HG03571 (cell line): ENCODE measurements around the gene TBCB.
"Not testable (repeated sequence)": the region's sequence is repeated elsewhere in the genome, so short reads cannot be mapped to it uniquely, and the experiment has no call there.

ENCODE experiments used
- ATAC-seq: cut with Tn5 transposase; IDR thresholded peaks from one replicate; pipeline ENCODE4 v1.9.1; 2021; ENCODE audit not compliant: unreplicated experiment

The TBCB gene

DNA sequence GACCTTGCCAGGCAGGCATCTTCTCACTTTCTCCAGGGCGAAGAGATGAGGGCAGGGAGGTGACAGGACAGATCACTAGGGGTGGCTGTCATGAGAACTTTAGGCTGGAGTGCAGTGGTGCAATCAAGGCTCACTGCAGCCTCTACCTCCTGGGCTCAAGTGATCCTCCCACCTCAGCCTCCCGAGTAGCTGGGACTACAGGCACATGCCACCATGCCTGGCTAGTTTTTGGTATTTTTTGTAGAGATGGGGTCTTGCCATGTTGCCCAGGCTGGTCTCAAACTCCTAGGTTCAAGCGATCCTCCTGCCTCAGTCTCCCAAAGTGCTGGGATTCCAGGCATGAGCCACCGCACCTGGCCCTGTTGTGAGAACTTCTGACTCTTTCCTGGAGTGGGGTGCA lies 19.6 kb downstream of the TBCB start:
- ATAC-seq = not testable (repeated sequence)

DNA sequence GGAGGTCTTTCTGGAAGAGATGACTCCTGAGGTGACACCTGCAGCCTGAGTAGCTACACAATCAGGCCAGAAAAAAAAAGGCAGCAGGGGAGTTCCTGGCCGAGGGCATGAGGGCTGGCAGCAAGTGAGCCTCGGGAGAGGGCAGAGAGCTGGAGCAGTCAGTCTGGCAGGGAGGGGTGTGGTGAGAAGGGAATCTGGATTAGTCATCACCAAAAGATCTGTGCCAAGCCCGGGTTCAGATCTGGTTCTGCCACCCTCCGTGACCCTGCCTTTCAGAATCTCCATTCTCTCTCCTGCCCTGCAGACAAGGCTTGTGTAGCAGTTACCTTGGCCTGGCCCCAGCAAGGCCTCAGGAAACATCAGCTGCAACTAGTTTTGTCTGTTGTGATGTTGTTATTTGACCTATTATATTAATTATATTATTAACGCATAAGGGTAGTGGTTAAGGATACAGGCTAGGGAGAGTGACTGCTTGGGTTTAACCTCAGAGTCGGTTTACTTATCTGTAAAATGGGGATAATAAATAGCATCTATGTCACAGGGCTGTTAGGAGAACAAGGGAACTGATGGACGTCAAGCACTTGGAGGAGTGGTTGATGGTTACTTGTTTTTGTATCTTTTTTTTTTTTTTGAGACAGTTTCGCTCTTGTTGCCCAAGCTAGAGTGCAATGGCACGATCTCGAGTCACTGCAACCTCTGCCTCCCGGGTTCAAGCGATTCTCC lies 21.9 kb downstream of the TBCB start:
- no peak for ATAC-seq

DNA sequence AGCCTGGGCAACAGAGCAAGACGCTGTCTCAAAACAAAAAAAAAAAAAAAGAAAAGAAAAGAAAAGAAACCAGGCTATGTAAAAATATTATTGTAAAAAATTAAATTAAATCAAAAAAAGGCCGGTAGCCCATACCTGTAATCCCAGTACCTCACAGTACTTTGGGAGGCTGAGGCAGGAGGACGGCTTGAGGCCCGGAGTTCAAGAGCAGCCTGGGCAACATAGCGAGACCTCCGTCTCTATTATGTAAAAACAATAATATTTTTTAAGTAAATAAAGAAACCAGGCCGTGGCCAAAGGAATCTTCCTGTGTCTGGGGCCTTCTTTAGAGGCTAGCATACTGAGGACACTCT lies 23.8 kb downstream of the TBCB start:
- ATAC-seq = no peak

DNA sequence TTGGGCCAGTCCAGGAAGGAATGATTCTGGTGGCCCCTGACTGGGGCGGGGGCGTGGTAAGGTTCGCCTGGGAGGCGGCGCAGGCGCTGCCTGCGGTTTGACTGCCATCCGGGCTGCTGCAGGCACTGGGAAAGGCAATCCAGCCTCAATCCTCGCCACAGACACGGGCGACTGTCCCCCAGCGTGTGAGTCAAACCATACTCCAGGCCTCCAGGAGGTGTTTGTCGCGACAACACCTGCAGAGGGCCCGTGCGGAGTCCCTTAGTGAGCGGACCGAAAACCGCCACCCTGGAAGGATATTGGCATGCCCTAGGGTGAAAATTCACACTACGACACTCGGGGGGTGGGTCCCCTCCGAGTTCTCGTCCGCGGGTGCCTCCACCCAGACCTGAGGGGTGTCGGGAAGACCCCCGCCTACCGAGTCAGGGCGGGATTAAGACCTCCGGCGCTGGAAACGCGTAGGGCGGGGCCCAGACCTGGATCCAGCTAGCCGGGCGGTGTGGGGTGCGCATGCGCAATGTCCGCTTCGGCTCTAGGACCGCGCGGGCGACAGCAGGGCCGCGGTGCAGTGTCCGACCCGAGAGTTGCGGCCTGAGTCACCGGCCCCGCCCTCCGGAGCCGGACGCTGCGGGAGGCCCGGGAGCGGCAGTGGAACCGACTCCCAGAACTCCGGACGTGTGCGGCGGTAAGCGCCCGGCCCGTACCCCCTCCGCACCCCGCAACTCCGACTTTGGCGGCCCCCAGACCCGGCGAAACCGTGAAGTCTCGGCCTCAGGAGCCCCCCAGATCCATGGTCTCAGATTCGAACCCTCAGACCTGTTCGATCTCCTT lies 24.4 kb downstream of the TBCB start, which contains the start of gene CAPNS1:
CAPNS1 (plus strand) TSS at position 594 of the 831 bp plus-strand sequence. CDS start 946 bp downstream, outside the sequence.
- ATAC-seq = peak; percentile 70

DNA sequence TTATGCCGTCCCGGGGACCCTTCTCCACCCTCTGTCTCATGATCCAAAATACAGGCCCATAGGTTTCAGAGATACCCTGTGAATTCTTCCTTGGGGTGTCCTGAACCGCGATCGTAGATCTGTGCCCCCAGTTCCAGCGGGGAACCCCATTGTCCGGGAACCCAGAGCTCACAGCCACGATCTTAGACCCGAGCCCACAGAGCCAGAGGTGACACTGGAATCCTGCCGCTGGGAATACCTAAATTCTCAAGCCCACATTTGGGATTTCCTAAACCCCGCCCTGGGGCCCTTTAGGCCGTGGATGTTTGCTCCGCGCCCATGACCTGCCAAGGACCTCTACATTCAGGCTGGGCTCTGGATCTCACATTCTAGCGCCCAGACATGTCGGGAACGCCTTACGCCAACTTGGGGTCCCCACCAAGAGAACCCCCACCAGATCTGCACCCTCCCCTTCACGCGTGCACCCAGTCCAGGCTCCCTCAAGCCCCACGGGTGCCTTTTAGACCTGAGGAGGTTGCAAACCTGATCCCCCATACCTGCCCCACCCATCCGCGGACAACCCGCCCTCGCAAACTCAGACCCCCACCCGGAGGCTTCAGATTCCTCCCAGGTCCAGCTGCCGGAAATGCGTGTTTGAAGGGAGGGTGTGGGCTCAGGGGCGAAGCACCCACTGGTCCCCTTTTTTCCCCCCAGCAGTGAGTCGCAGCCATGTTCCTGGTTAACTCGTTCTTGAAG lies 25.2 kb downstream of the TBCB start:
- ATAC-seq = no peak

DNA sequence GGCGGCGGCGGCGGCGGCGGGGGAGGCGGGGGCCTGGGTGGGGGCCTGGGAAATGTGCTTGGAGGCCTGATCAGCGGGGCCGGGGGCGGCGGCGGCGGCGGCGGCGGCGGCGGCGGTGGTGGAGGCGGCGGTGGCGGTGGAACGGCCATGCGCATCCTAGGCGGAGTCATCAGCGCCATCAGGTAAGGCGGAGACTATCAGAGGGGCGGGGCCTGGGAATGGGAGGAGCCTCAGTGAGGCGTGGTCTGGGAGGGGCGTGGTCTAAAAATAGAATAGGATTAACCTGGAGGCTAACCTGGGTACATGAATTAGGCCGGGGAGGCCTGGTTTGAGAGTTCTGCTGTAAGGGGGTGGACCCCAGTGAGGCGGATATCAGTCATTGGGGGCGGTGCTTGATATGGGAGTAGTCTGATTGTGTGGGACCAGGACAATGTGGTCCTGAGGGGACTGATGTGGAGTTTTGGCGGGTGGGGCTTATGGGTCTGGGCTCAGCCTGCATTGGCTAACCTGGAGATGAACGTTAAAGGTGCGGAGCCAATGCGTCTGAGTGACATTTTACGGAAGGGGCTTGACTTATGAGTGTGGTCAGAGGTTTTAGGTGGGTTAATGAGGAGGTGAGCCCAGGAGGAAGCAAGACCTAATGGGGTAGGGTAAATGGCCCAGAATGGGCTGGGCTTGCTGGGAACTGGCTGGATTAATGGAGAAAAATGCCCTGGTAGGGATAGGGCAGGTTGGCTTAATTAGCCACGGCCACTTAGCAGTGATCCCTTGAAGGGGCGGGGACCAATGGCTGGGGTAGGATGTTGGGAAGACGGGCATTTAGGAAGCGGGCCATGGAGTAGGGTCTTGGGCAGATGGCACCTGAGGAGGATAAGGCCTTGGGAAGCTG lies 26.0 kb downstream of the TBCB start:
- ATAC-seq = peak; percentile 45

DNA sequence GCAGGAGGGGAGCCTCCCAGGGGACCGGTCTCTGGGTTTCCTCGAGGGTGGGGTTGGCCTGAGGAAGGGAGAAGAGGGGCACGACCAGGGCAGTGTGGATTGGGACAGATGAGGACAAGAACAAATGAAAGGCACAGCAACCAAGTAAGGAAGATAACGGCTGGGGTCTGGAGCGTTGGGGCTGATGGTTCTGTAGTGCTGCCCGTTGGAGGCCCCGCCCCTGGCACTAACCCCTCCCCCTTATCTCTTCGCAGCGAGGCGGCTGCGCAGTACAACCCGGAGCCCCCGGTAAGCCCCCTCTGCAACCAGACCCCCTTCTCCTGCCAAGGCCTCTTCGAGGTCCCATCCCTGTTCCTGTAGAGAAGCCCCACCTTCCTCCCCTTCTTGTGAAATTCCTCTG lies 26.8 kb downstream of the TBCB start:
- no peak for ATAC-seq

DNA sequence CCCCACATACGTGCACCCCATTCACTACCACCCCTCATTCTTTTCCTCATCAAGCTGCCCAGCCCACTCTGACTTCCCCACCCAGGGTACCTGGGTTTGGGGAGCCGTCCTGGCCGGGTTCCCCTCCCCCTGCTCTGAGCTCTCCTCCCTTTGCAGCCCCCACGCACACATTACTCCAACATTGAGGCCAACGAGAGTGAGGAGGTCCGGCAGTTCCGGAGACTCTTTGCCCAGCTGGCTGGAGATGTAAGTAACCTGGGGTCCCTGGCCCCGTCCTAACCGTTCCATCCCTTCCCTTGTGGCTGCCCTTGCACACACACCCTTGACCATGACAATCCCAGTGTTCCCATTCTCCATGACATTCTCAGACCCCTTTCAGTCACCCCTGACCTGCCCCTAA lies 27.2 kb downstream of the TBCB start:
- ATAC-seq = no peak

DNA sequence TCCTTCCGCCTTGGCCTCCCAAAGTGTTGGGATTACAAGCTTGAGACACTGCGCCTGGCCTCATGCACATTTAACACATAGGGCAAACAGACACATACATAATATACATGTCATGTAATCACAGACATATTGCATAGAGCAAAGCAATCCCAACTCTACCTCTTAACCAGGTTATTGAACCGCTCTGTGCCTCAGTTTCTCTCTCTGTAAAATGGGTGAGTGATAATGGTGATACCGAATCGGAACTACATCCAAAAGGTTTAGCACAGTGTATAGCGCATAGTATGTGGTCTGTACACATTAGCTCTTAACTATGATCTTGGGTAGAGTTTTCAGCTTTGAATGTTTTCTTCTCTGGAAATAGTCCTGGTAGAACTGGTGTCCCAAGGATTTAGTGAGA lies 29.4 kb downstream of the TBCB start:
- ATAC-seq = no peak

DNA sequence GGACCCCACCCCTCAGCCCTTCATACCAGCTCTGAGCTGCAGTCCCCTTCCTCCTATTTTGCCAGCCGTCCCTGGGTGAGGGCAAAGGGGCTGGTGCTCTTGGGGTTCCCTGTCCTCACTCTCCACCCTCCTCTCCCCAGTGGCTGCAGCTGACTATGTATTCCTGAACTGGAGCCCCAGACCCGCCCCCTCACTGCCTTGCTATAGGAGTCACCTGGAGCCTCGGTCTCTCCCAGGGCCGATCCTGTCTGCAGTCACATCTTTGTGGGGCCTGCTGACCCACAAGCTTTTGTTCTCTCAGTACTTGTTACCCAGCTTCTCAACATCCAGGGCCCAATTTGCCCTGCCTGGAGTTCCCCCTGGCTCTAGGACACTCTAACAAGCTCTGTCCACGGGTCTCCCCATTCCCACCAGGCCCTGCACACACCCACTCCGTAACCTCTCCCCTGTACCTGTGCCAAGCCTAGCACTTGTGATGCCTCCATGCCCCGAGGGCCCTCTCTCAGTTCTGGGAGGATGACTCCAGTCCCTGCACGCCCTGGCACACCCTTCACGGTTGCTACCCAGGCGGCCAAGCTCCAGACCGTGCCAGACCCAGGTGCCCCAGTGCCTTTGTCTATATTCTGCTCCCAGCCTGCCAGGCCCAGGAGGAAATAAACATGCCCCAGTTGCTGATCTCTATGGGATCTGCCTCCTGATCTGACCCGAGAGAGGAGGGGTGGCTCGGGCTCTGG lies 34.6 kb downstream of the TBCB start:
- no peak for ATAC-seq

DNA sequence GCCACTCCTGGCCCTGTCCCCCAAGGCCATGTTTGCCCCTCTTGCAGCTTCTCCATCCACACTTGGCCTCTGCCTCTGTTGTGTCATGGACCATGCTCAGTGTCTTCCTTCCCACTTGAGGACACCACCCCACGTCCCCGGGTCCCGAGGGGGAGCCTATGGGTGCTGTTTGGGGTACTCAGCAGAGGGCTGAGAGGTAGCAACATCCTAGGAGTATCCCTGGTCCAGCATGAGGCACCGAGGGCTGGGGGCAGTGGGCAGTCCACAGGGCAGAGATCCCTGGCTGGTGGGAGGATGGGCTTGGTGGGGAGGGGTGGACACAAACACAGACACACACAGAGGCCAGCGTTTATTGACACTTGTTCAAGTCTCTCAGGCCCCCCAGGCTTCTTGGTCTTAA lies 35.3 kb downstream of the TBCB start:
- ATAC-seq = no peak

DNA sequence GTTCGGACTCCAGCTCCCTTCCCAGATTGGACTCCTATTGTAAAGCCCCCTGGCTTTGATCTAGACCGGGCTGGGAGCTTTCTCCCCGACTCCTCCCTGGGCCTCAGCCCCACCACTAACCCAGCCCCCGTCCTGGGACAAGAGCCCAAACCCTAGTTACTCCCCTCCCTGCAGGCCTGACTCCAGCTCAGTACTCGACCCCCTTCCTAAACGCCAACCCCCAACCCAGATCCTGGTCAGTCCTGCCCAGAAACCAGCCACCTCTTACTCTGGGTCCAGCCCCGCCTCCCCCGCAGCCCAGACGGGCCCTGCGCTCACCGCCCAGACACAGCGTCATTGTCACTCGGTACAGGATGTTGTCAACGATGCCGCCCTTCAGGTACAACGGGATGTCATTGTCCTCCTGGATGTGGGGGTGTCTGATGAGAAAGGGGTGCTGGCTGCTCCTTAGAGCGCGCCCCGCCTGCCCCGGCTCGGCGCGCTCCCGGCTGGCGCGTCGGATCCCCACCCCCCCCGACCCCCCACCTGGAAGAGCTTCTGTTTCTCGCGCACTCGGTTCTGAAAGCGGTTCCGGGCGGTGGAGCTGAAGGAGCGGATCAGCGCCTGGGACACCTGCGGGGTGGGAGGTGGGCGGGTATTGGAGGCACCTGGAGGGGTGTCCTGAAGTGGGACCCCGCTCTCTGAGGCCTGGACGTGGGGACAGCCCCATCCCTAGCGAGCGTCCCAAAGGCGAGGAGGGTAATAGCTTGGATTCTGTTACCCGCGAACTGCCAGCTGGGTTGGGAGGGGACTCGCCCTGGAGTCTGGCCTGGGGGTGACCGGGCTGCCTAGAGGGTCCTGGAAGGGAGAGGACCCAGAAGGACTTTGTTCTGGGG lies 36.1 kb downstream of the TBCB start:
- no peak for ATAC-seq

DNA sequence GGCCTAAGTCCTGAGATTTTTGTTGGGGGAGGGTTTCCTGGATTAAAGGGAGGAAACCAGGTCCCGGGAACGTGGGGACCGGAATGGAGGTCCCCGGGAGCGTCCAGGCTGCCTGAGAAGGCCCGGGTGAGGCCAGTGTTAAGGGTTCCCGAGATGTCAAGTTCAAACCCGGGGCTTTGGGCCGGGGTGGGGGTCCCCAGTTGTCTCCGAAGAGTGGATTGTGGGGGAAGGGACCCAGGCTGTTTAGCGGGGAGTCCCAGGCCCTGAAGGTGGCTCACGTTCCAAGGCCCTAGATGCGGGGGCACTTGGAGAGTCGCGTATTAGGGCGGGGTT lies 36.7 kb downstream of the TBCB start:
- no peak for ATAC-seq

DNA sequence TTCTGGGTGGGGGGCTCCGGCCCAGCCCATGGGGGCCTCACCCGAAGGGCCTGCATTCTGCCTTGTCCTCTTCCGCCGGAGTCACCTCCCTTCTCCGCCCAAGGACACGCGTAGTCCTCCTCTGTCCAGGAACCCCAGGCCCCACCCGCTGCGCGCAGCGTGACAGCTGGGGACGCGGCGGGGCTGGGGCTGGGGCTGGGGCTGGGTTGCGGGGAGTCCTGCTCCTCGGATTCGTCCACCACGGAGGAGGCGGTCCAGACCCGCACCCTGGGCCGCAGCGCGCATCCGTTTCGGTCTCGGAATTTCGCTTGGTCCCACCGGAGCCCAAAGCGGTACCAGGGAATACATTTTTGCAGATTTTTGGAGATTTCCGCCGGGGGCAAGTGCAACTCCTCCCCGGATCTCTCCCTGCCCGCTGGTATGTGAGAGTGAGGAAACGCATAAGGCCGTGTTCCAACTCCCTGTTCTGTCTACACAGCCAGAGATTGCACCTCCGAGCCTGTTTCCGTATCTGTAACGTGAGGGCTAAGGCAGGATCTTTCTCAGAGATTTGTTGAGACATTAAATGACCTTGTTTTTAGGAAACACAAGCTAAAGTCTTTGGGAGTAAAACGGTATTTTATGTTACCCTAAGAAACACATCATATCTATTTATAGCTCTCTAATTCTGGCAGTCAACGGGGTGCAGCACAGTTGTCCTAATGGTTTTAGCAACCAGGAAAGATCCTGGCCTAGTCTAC lies 37.3 kb downstream of the TBCB start, which contains the start of gene COX7A1:
COX7A1 (minus strand) TSS at position 96 of the 740 bp plus-strand sequence; CDS start at position 56, 40 bp downstream.
- no peak for ATAC-seq

DNA sequence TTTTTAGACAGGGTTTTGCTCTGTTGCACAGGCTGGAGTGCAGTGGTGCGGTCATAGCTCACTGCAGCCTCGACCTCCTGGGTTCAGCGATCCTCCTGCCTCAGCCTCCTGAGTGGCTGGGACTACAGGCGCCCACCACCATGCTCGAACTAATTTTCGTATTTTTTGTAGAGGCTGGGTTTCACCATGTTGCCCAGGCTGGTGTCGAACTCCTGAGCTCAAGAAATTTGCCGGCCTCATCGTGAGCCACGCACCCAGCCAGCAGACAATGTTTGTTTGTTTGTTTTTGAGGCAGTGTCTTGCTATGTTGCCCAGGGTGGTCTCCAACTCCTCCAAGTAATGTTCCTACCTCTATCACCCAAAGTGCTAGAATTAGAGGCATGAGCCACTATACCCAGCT lies 37.9 kb downstream of the TBCB start:
- no peak for ATAC-seq

DNA sequence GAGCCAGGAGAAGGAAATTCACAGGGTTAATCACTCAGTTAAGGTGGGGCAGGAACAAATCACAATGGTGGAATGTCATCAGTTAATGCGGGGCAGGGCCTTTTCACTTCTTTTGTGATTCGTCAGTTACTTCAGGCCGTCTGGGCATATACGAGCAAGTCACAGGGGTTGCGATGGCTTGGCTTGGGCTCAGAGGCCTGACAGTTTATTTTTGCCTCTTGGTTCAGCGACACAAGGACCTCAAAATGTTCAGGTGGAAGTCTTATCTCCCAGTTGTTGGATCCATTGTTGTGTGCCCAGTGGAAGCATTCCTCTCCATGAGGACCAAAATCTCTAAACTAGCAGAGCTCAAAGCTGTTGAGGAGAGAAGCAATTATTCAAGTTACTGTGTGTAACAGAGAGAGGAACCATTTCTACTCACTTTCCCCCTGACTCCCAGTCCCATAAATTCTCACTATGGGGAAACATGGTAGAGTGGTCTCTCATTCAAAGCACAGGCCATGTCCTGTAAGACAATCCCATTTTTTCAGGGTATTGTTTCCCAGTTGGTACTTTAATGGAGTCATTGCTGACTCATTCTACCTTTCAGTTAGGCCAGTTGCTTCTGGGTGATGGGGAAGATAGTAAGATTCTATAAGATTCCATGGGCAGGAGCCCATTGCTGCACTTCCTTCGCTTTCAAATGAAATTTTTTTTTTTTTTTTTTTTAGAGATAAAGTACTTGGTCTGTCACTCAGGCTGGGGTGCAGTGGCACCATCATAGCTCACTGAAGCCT lies 45.7 kb downstream of the TBCB start:
- no peak for ATAC-seq

DNA sequence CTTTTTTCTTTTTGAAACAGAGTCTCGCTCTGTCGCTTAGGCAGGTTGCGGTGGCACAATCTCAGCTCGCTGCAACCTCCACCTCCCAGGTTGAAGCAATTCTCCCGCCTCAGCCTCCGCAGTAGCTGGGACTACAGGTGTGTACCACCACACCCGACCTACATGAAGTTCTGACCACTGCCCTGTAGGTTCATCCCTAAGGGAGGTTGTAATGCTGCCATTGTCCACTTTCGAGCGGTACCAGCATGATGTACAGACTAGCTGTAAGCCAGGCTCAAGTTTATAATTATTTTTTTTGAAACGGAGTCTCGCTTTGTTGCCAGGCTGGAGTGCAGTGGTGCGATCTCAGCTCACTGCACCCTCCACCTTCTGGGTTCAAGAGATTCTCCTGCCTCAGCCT lies 48.5 kb downstream of the TBCB start:
- no peak for ATAC-seq
